T-helper 9 cell (primary cell): ENCODE measurements around the gene AMPD3.

ENCODE experiments used
- DNase-seq: peaks from one replicate; pipeline ENCODE4 v3.0.0-alpha.2; 2020

The AMPD3 gene

DNA sequence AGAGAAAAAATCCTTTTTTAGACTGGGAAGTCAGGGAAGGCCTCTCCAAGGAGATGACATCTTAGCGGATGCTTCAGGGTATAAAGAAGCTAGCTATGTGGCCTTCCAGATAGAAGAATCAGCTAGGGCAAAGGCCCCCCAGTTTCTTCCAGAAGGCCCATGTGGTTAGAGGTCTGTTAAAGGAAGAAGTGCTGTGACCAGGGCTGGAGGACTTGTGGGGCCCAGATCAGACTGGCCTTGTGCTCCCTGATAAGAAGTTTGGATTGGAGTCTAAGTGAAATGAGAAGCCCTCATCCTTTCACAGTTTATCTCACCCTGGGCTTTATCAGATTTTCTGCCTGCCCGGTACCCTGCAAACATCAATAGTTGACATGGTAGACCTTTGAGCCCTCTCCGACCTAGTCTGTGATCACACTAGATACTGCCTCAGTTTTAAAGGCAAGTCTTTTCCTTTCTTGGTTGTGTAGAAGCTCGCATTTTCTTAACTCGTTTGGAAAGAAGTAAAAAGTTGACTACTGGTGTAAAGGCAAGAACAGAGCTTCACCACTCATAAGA, 7.8 kb downstream of the AMPD3 start:
- no peak for DNase-seq

DNA sequence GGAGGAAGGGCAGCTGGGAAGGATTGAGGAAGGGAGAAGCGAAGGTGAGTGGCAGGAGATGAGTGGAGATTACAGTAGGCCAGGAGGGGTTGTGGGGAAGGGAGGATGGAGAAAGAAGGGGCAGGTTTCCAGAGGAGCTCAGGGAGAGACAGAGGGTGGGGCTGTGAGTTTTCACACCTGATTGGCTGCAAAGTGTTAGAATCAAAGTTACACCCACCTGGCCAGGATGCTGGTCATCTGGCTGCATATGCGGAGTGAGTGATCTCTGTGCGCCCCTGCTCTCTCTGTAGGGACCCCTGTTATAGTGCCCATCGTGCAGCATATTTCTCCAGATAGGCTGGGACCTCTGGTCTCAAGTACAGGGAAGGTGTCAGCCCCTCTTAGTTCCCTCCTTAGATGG, 18.3 kb downstream of the AMPD3 start:
- DNase-seq = no peak

DNA sequence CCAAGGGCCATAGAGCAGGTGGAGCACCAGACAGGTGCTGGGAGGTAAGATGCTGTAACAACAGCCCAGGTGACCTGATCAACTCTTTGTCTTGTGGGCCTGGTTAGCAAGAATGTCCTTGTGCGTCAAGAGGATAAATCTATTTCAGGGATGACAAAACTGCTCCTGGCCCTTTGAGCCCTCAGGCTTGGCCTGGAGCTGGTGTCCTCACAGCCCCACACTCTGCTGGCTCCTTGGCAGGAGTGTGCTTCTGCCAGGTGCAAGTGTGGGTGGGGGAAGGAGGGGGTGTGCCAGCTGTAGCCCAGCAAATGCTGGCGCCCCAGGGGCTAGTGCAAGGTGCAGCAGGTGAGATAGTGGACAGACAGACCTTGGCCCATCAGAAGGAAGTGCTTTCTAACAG, 19.5 kb downstream of the AMPD3 start:
- DNase-seq = no peak

DNA sequence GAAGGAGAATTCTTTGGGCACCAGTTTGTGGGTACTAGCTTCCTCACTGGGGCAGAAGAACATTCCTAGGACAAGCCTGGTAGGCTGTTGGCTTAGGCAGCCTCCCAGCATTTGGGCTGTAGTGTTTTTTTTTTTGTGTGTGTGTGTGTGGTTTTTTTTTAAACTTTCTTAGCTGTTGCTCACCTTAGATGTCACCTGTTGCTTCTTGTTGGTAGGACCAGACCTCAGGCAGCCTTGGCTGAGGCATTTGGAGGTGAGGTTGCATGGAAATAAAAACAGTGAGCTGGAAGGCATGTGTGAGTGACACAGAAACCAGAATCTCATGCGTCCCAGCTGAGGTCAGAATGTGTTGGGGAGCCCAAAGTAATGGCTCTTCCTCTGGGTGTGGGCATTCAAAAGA, 21.3 kb downstream of the AMPD3 start:
- no peak for DNase-seq

DNA sequence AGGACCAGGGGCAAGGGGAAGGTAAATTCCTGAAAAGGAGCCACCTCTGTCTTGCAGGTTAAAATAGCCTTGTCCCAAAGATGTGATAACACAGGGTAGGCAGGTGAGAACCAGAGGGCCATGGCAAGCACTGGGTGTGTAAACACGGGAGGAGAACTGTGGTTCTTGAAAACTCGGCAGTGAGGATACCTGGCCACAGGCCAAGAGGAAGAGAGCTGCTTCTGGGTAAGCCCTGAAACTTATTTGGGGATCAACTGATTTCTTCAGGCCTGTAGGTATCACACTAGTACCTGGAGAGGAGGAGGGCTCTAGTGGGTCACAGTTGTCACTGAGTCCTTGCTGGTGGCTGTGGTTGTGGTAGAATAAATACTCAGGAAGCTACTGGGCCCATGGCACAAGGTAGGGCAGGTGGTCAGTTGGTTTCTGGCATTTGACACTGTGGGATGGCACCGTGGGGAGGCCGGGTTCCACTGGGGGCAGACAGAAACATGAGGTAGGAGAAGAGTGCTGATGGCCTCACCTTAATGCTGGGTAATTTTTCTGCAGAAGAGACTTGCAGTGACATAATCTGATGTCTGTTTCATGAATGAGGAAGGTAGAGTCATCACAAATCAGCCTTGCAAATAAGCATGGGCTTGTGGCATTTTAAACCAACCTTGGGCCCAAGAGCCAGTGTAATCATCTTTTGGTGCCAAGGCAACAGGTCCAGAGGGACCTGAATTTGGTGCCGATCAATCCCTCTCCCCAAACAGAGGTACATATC, 22.0 kb downstream of the AMPD3 start:
- no peak for DNase-seq

DNA sequence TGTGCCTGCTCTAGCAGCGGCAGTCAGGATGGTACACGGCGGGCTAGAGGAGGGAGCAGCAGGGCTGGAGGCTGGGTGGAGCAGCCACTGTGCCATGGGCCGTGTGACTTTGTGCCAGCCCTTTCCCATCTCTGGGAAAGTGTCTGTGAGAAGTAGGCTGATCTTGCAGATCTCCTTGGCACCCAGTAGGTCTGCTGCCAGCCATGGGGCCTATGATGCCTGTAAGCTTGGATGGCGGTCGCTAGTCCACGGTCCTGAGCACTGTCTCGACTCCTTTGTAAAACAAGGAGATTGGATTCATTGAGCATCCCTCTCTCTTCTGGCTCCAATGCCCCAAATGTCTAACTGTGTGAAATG, 22.6 kb downstream of the AMPD3 start:
- no peak for DNase-seq

DNA sequence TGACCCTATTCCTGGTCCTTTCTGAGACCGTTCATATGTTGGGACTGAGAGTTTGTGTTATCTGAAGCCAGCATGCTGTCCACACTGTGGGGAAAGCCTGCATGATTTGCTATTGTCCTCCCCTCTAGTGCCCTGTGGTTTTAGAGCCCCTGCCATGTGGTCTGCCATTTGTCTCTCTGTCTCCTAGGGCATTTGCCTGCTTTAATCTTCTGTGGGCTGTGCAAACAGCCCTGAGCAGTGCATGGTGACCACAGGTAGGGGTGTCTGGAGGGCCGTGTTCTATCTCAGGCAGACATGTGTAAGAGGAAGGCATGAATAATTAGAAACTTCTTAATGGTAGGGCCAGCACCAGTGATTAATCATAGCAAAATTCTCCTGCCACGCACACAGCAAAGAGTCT, 23.0 kb downstream of the AMPD3 start:
- DNase-seq = no peak

DNA sequence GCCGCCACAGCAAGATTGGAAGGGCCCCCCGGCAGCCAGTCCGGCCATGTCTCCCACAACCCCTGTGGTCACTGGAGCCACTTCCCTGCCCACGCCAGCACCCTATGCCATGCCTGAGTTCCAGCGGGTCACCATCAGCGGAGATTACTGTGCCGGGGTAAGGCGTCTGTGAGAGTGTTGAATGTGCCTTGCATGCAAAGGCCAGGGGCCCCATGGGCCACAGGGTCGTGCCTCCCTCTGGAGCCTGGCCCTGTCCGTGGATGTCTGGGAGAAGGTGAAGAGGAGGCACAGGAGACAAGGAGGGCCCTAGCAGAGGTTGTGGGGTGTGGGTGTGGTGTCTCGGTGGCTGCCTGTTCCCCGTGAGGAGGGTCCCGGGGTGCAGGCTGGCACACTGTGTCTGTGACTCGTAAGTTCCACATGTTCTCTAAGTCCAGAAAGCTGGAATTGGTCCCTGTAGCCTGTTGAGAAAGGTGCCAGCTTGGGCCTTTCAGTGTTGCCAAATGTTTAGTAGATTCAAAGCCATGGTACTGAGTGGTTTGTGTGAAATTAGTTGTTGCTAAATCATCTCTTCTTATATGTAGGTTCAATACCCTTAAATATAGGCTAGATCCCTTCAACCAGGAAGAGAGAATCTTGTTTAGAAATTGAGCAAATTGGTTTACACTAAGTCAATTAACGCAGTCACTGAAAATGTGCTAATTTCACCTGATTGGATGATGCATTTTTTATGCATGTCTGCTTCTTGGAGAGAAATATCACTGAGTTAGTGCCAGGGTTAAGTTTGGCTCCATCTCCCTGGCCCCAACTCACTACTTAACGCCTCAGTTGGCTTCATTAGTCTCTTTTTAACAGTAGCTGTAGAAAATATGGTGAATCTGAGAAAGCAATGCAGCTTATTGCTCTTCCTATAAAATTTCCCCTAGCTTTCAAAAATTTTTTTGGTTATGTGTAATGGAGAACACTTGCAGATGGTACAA, 23.8 kb downstream of the AMPD3 start:
- DNase-seq = no peak

DNA sequence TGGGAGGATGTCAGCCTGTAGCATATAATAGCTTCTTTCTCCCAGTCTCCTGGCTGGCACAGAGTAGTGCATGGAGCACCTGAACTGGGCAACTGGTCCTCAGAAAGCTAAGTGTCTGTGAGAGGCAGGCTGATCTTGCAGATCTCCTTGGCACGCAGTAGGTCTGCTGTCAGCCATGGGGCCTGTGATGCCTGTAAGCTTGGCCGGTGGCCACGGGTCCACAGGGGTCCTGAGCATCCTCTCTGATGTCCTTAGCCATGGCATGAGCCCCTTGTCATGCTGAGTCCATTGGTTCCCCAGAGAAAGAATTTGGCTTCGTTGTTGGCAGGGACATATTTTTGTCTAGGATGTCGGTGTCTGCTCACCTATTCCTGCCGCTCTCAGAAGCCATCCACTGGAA, 25.0 kb downstream of the AMPD3 start:
- no peak for DNase-seq

DNA sequence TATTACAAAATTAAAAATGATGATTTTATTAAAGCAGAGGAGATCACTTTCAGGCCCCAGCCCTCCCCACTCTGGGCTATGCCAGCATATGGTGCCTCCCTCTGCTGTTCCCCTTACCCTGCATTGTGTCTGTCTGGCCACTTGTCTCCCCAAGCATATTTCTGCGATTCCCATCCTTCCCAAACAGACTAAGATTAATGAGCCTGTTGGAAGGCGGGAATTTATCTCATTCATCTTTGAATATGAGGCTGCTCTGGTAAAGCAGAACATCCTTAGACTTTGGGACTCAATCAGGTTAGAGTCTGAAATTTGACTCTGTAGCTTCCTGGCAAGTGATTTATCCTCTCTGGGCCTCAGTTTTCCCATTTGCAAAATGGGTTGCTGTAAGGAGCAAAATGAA, 25.7 kb downstream of the AMPD3 start:
- DNase-seq = no peak

DNA sequence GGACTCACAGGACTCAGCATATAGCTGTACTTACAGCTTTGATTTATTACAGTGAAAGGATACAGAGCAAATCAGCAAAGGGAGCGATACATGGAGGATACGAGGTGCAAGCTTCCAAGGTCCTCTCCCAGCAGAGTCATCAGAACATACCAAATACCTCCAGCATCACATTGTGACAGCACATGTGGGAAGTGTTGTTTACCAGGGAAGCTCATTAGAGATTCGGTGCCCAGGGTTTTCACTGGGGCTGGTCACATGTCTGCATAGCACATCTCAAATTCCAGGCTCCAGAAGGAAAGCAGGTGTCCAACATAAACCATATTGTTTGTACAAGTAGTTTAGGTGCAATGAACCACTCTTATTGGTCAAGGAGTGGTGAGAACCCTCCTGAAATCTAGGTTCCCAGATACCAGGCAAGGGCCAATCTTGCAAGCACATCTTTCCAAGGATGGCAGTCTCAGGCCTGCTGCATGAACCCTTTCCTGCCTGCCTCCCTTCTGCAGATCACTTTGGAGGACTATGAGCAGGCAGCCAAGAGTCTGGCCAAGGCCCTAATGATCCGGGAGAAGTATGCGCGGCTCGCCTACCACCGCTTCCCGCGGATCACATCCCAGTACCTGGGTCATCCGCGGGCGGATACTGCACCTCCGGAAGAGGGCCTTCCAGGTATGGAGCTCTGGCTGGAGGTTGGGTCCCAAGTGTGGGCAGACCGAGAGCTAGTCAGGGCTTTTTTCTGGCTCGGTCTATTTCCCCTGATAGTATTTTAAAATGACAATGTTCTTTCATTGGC, 26.7 kb downstream of the AMPD3 start:
- DNase-seq = no peak

DNA sequence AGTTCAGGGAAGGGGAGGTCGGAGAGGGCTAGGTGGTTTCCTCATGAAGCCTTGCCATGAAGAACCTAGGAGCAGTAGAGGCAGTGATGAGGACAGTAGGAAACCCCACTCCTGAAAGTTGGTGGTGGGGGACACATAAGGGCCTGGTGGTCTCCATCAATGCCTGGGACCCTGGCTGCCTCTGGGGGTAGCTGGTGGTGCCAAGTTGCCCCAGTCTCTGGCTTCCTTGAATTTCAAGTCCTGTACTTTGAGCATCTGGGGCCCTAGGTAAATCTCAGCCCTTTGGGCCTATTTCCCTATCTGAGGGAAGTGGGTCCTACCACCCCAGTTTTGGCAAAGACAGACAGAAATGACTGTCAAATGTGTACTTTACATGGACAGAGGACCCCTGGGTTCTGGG, 28.1 kb downstream of the AMPD3 start:
- no peak for DNase-seq

DNA sequence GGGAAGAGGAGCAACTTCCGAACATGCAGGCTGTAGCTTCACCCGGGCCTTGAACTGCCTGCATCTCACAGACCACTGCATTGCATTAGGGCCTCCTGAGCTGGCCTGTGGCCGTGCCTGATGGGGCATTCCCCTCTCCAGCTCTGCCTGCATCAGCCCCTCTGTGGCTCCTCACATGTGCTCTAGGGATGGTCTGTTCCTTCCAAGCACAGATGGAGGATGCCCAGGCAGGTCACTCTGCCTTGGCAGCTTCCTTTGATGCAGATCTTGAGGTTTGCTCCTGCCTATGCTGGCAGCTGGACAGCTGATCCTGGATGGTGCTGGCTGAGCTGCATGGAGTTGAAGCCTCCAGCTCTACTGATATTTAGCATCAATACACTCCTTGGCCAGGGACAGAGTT, 28.5 kb downstream of the AMPD3 start:
- no peak for DNase-seq

DNA sequence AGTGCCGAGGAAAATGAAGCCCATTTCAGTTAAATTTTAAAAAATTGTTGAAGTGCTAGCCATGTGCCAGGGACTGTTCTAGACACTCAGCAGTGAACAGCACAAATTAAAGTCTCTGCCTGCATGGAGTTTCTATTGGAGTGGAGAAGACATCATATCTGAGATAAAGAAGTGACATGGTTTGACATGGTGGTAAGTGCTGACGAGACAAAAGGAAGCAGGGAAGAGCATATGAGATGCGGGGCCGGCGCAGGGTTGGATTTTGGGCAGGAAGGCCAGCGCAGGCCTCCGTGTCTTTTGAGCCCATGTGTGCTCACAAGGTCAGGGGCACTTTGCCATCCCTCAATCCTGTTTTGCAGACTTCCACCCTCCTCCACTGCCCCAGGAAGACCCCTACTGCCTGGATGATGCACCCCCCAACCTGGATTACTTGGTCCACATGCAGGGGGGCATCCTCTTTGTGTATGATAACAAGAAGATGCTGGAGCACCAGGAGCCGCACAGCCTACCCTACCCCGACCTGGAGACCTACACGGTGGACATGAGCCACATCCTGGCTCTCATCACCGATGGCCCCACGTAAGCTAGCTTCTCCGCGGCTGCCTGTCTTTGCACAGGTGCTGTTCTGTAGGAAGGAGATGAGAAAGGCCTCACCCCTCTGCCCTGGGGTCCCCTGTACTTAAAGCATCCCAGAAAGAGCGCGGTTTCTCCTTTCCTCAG, 29.6 kb downstream of the AMPD3 start:
- no peak for DNase-seq

DNA sequence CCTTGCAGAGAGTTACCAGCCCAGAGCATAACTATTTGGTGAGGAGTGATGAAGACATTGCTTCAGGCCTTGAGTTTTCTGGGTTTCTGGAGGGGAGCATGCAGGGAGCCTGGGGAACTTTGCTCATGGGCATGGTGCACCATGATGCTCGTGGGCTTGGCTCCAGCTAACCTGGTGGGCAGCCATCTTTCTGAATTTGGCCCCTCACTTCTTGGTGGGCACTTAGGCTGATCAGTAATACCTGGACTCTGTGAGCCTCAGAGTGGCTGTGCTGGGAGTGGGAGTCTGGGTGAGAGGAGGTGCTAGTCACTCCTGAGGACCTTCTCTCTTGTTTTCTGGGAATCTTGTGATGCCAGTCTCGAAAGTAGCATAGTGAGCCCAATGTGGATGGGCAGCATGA, 30.6 kb downstream of the AMPD3 start:
- DNase-seq = no peak

DNA sequence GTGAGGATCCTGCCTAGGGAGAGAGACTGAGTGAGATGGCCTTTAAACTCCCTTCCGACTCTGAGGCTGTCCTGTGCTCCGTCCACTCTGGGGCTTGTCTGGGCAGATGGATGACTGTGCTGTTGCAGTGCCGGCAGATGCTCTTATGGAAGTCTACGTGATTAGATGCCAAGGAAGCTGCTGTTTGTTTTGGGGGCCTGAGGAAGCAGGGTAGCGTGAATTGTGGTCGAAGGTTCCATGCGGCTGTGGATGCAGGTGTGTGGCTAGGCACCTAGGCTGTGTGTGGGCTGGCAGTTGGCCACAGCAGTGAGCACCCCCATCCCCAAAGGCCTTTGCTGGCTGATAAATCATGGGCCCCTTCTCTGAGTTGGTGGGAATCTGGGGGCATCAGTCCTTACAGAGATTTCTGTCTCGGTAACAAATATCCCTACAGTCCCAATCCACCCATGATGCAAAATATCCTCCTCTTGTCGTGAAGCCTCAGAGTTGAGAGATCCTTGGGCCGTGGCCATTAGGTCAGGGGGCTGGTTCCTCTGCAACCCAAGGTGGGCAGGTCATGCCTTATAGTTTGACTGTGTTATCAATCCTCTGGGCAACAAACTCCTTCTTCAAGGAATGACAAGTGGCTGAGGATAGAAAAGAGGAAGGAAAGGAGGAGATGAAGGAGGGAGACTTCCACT, 31.2 kb downstream of the AMPD3 start:
- DNase-seq = no peak

DNA sequence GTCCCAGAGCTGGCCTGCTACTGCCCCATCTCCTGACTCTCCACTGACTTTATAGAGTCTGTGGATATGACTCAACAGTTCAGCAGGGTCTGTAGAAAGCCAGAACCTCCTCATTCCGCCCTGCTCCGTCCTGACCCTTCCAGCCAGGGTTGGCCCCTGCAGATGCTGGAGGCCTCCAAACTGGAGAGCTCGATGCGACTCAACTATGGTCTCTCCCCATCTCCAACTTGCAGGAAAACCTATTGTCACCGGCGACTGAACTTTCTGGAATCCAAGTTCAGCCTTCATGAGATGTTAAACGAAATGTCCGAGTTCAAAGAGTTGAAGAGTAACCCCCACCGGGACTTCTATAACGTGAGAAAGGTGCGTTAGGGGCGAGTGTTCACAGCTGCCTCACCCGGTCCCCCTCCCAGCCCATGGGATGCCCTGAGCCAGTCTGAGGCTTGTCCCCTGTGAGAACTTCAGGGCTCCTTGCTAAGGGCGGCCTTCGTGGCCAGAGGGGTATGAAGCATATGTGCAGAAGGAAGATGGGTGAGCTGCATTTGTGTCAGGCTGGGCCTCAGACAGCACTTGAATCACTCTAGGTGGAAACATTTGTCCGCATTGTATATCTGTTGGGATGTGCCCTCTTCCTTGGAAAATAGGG, 32.1 kb downstream of the AMPD3 start:
- no peak for DNase-seq

DNA sequence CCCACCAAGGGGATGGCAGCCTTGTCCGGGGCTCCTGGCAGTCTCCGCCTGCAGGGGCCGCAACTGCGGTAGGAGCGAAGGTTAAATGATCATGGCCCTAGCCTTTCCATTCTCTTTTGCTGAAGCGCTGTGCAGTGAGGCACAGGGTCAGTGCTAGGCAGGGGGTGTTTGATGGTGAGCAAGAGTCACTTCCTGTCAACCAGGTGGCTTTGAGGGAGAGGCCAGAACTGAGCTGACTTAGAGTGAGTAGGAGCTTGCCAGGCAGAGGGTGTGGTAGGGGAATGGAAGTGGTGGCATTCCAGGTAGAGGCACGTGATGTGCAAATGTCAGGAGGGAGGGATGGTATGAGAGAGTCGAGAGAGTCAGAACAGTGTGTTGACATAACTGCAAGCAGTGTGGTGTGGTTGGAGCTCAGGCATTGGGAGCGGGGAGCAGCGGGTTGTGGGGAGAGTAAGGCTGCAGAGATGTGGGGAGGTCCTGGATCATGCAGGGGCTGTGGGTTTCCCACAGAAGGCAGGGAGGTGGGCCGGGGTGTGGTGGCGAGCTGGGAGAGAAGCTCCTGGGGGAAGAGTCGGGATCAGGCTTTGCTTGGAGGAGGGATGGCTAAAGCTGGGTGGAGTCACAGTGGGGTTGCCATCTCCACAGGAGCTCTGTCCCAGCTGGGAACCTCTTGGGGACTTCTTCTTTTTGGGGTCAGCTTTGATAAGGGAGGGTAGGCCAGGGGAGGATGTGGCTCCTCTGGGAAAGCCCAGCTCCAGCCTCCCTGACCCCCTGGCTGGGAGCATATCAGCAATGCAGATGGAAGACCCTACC, 33.3 kb downstream of the AMPD3 start:
- DNase-seq = no peak

DNA sequence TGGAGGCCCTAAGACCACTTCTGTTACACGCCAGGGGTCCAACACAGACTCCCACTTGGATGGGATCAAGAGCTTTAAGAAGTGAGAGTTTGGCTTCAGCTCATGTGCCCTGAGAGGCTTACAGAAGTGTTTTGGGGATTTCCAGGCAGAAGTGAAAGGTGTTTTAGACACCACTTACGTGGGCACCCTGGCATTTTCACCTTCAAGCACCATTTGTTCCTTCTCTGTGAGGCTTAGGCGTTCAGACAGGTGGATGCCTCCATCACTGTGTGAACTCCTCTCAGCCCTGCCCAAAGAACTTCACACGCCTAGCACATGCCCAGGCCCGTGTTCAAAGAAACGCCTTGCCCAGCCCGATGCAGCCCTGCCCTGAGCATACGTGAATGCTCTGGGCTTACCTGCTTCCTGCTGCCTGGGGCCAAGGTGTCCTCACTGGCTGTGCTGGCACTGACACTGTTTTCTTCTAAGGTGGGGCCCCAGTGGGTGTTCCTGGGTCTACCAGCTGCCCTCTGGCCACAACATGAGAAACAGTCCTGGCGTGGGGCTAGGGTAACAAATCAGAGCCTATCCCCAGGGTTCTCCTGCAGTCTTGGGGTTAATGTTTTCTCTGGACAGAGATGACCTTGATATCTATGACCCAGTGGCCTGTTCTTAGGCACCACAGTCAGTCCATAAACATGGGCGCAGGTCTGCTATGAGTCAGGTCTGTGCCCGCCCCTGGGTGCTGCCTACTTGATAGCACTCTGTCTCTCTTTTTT, 34.0 kb downstream of the AMPD3 start:
- no peak for DNase-seq

DNA sequence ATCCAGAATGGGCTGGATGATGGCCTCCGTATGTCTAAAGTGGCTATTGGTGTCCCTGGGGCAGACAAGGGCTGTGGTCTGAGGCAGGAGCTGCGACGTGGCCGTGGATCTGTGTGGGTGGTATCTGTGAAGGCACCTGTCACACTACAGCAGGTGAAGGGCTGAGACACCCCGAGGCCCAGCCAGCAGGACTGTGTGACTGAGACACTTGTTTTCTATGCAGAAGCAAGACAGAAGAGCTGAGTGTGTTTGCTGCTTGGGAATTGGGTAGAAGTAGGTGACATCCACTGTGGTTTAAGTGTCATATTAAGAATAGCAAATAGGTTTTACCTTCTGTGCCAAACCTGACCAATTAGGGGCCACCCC, 35.0 kb downstream of the AMPD3 start:
- DNase-seq = no peak
